HCT116 (cell line): ENCODE data around the gene TNIK. TPM values are rescaled to one million over a fixed set of nuclear protein-coding genes. Genes with fewer than 3 reads are reported as not detected.

ENCODE experiments used
- ATAC-seq: fragments of 200-7000 bp; cut with Tn5 transposase; 2 replicates; pipeline ENCODE4 v1.9.1; 2020; ENCODE audit warnings: mild to moderate bottlenecking, moderate library complexity
- BruUV-seq: library from RNA; stranded (reverse); fragments of 400-500 nt; replicated peaks from 2 replicates; lab custom pipeline; 2021; lab: Mats Ljungman, UMichigan
- CTCF ChIA-PET: fragments of 300-600 bp; sonication (Branson Sonifier 250); formaldehyde crosslinking; loops from one replicate; lab custom pipeline; 2021; ENCODE audit warnings: antibody characterized with exemption; lab: Charles Lee
- POLR2A ChIA-PET: fragments of 300-600, 350-600 bp; sonication (Branson Sonifier 250); formaldehyde crosslinking; loops from one replicate; lab custom pipeline; 2021; ENCODE audit warnings: antibody characterized with exemption; lab: Charles Lee
- RAD21 ChIA-PET, 2 experiments: fragments of 300-600 bp; sonication (Branson Sonifier 250); formaldehyde crosslinking; loops; one replicate each; lab custom pipeline; 2023; ENCODE audit warnings: low total read pairs in 2 of 2; ENCODE audit not compliant: uncharacterized antibody in 2 of 2, unreplicated experiment in 2 of 2, low non-redundant PET in 1 of 2; lab: Charles Lee
- DNase-seq: peaks from one replicate; pipeline ENCODE4 v3.0.0-alpha.2; 2010; ENCODE audit warnings: low read depth, low spot score
- H2AFZ ChIP-seq: fragments of 200-600 bp; shearing (Covaris generic), sonication (generic); 2 replicates; pipeline ENCODE4 v1.6.1; 2017; ENCODE audit warnings: low read depth, mixed run types, mixed read lengths, antibody characterized with exemption, low read length; ENCODE audit not compliant: poor library complexity, severe bottlenecking
- H3K27ac ChIP-seq: 2 replicates; pipeline ENCODE4 v1.5.1; 2012; ENCODE audit warnings: low read depth, low read length
- H3K27me3 ChIP-seq: fragments of 200-600 bp; sonication (generic); 2 replicates; pipeline ENCODE4 v1.6.1; 2016; ENCODE audit warnings: mixed run types, low read length, mixed read lengths; ENCODE audit not compliant: insufficient read depth
- H3K36me3 ChIP-seq, 2 experiments: fragments of 200-500 bp in 1 of 2; fragments of 200-600 bp in 1 of 2; sonication (Bioruptor generic) in 1 of 2; sonication (generic) in 1 of 2; 2 replicates each; pipeline versions ENCODE4 v1.5.1 to v1.6.1; 2014 to 2016; ENCODE audit warnings: low read length in 2 of 2, inconsistent platforms in 1 of 2, mixed read lengths in 1 of 2, mixed run types in 1 of 2; ENCODE audit not compliant: insufficient read depth in 2 of 2, control insufficient read depth in 1 of 2
- H3K4me1 ChIP-seq, 2 experiments: fragments of 200-600 bp in 1 of 2; sonication (generic) in 1 of 2; 2 replicates each; pipeline versions ENCODE4 v1.5.1 to v1.6.1; 2012 to 2017; ENCODE audit warnings: low read length in 2 of 2, inconsistent platforms in 1 of 2, mild to moderate bottlenecking in 1 of 2, mixed read lengths in 1 of 2, mixed run types in 1 of 2, moderate library complexity in 1 of 2; ENCODE audit not compliant: insufficient read depth in 2 of 2, control insufficient read depth in 1 of 2
- H3K4me2 ChIP-seq: fragments of 200-600 bp; sonication (generic); 2 replicates; pipeline ENCODE4 v1.6.1; 2017; ENCODE audit warnings: mixed run types, low read length, mixed read lengths
- H3K4me3 ChIP-seq, 2 experiments: fragments of 200-600 bp in 1 of 2; sonication (generic) in 1 of 2; replicated peaks in 1 of 2; 2 replicates each; pipeline ENCODE4 v1.5.1; 2011 to 2016; ENCODE audit warnings: low read length in 2 of 2, control low read depth in 1 of 2, low read depth in 1 of 2, mild to moderate bottlenecking in 1 of 2, mixed read lengths in 1 of 2, mixed run types in 1 of 2
- H3K79me2 ChIP-seq: fragments of 200-600 bp; sonication (generic); 2 replicates; pipeline ENCODE4 v1.6.1; 2017; ENCODE audit warnings: mild to moderate bottlenecking, mixed run types, low read length, moderate library complexity, mixed read lengths; ENCODE audit not compliant: insufficient read depth
- H3K9ac ChIP-seq: fragments of 200-600 bp; sonication (generic); 2 replicates; pipeline ENCODE4 v1.6.1; 2016; ENCODE audit warnings: low read length, mixed read lengths
- H3K9me2 ChIP-seq: fragments of 200-600 bp; sonication (generic), shearing (Covaris generic); 2 replicates; pipeline ENCODE4 v1.6.1; 2017; ENCODE audit warnings: mixed run types, mild to moderate bottlenecking, moderate library complexity; ENCODE audit not compliant: insufficient read depth
- H3K9me3 ChIP-seq, 2 experiments: fragments of 200-500 bp in 1 of 2; fragments of 200-600 bp in 1 of 2; sonication (Bioruptor generic) in 1 of 2; sonication (generic) in 1 of 2; 2 replicates each; pipeline ENCODE4 v1.6.1; 2014 to 2017; ENCODE audit warnings: low read length in 2 of 2, mixed read lengths in 2 of 2, inconsistent platforms in 1 of 2, low read depth in 1 of 2, mild to moderate bottlenecking in 1 of 2, mixed run types in 1 of 2, moderate library complexity in 1 of 2; ENCODE audit not compliant: control insufficient read depth in 1 of 2, insufficient read depth in 1 of 2
- H4K20me1 ChIP-seq: fragments of 200-600 bp; sonication (generic), shearing (Covaris generic); 2 replicates; pipeline ENCODE4 v1.6.1; 2017; ENCODE audit warnings: mixed run types, mild to moderate bottlenecking, moderate library complexity; ENCODE audit not compliant: insufficient read depth
- EZH2 ChIP-seq: fragments of 200-600 bp; sonication (generic); IDR thresholded peaks from 2 replicates; pipeline ENCODE4 v1.6.1; 2017; ENCODE audit warnings: antibody characterized with exemption, mixed run types
- JUND ChIP-seq: IDR thresholded peaks from 2 replicates; pipeline ENCODE4 v1.6.1; 2012
- POLR2A ChIP-seq: IDR thresholded peaks from 2 replicates; pipeline ENCODE4 v1.7.0; 2011; ENCODE audit warnings: borderline replicate concordance; ENCODE audit not compliant: insufficient read depth, insufficient read length; ENCODE audit errors: extremely low read depth
- RAD21 ChIP-seq: IDR thresholded peaks from 2 replicates; pipeline ENCODE4 v1.6.1; 2012; ENCODE audit warnings: low read depth, mild to moderate bottlenecking
- SP1 ChIP-seq: IDR thresholded peaks from 2 replicates; pipeline ENCODE4 v1.6.1; 2012; ENCODE audit warnings: low read depth
- SRF ChIP-seq: IDR thresholded peaks from 2 replicates; pipeline ENCODE4 v1.6.1; 2012; ENCODE audit warnings: low read depth
- ZNF274 ChIP-seq: fragments of 200-500 bp; sonication (Bioruptor generic); IDR thresholded peaks from 2 replicates; pipeline ENCODE4 v1.6.1; 2014; ENCODE audit warnings: mild to moderate bottlenecking, low read depth, low read length, inconsistent platforms
- intact Hi-C: fragments of 100-400 bp; cut with micrococcal nuclease; formaldehyde crosslinking; loops from 2 replicates; pipeline ENCODE4 v1.10.0; 2022
- total RNA-seq: library from RNA; stranded (reverse); gene quantifications from one replicate; pipeline ENCODE4 v1.2.1, GENCODE V29; 2021; ENCODE audit not compliant: unreplicated experiment

The TNIK gene
- total RNA-seq, 1 experiment from 2014 or later, result 24.1 TPM

GRCh38 chr3:171396048-171396447 lies 64.2 kb downstream of the TNIK start:
- DNase-seq (no peak), ATAC-seq (peak; percentile 30; the same call in 1 of the 2 replicates)
- no peaks in the 10 kb centered on the region for H3K79me2 ChIP-seq
- H3K4me3 ChIP-seq, result no peak overlapping the region
- H3K27me3 ChIP-seq, result no peaks in the 10 kb centered on the region
- no TSS peak for BruUV-seq
- no peaks in the 10 kb centered on the region for H4K20me1 ChIP-seq
- no peak overlapping the region for H3K9ac ChIP-seq
- RAD21 ChIA-PET, result no interaction called here
- no peak overlapping the region for H3K27ac ChIP-seq
- no peaks in the 10 kb centered on the region for H3K36me3 ChIP-seq
- TF ChIP-seq POLR2A (no peak), EZH2 (no peak), JUND (no peak), SRF (no peak)
- peak overlapping the region; percentile 11; the same call in 1 of the 2 replicates for H3K4me2 ChIP-seq
- no peak overlapping the region for H2AFZ ChIP-seq
- intact Hi-C loops, result no loop called here
- POLR2A ChIA-PET, result no interaction called here
- H3K9me3 ChIP-seq, result no peaks in the 10 kb centered on the region
- CTCF ChIA-PET, result no interaction called here
- no peaks in the 10 kb centered on the region for H3K9me2 ChIP-seq
- H3K4me1 ChIP-seq, result peaks cover 0 to 7% of the 10 kb centered on the region in 2 experiments; a peak in 1 of 4 replicates

DNA sequence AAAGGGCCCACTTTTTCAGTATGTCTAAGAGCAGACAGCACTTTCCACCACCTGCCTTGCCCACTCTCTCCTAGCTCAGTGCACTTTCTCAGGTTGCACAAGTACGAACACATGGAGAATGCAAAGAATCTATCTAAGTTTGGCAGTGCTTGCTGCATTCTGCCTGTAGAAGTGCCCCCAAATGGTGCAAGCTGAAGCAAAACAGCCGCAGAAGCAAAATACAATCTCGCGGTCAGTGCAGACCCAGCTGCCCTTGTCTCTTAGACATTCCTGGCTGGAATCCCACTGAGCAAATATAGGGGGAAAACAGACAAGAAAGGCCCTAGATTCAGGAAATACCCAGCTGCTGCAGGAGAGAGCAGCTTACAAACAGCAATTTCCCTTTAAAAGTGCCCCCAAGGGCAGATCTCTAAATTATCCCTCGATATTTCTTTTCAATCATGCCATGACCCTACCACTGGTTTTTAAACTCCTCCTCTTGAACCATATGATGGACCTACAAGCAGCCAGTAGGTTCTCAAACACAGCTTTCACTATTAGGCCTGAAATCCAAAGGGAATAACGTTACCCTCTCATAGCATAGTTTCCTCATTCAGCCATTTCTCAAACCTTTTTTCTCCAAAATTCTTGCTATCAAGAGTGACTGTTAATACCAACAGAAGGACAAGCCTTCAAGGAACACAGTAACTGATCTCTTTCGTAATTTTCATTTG lies 67.0 kb downstream of the TNIK start:
- no peak for ATAC-seq
- ChIA-PET RAD21 (no interaction called here), CTCF (no interaction called here), POLR2A (no interaction called here)
- Histone ChIP-seq H3K36me3 (no peaks in the 10 kb centered on the region), H3K27me3 (no peaks in the 10 kb centered on the region), H3K9me3 (no peaks in the 10 kb centered on the region), H3K4me1 (peaks cover 0 to 7% of the 10 kb centered on the region in 2 experiments; a peak in 1 of 4 replicates), H3K9me2 (no peaks in the 10 kb centered on the region), H4K20me1 (no peaks in the 10 kb centered on the region), H3K79me2 (no peaks in the 10 kb centered on the region), H3K27ac (no peak overlapping the region), H3K4me3 (no peak overlapping the region), H3K9ac (no peak overlapping the region), H2AFZ (no peak overlapping the region), H3K4me2 (no peak overlapping the region)
- no peak for DNase-seq
- intact Hi-C loops, result no loop called here
- BruUV-seq, result no TSS peak
- TF ChIP-seq RAD21 (no peak), ZNF274 (no peak), SP1 (no peak)
